Amygdala (tissue), 56 donors: ENCODE measurements around the gene SLC44A1.

Source experiments
- DNase-seq, 56 donors: peaks; one replicate each; lab custom pipeline; 2025; lab: John Stamatoyannopoulos, UW

SLC44A1 gene

GRCh38 chr9:105330201-105330600 lies 85.8 kb downstream of the SLC44A1 start:
- DNase-seq = no peak

DNA sequence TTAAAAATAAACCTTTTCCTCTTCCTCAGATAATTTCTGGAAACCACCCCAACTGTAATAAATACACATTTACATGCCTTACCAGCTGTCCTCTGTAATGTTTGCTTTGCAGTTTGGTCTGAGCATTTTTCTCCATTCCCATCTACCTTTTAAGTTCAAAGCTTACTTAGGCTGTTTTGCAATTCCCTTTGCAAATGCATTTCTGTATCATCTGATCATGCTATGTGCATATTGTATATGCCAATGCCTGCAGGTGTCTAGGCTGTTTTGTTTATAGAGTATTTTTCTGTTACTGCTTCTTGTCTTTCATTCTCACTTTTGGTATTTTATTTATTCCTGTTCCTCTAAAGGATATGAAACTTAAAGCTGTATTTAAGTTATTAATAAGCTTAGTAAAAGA lies 86.3 kb downstream of the SLC44A1 start:
- DNase-seq = no peak

DNA sequence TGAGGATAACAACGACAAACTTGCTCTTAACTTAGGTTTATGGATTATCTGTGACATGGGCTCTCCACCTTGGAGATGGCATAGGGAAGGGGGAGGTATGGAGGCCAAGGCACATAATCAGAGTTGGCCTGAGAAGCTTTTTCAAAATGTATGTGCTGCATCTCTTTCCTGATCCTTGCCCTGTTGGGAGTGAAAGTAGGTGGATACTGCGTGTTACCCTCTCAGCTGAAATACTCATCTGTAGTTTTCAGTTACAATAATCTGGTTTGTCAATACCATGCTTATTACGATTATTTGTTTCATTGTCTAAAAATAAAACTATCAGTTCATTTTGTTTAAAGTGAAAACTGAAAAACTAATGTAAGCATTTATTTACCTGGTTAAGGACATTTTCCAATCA lies 86.7 kb downstream of the SLC44A1 start:
- DNase-seq = no peak

DNA sequence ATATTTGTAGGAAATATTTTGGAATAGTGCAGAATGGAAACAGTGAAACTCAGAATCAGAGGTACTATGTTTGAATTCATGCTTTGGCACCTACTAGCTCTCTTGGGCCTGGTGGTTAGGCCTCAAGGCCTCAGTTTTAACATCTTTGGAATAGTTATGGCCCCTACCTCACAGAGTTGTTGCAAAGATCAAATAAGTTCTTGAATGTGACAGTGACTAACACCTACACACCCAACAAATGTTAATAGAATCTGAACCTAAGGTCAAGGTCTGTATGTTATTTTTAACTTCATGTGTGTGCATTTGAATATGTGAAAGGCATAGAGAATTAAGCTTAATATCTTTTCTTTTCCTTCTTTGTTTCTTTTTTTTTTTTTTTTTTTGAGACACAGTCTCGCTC lies 87.3 kb downstream of the SLC44A1 start:
- DNase-seq = no peak

DNA sequence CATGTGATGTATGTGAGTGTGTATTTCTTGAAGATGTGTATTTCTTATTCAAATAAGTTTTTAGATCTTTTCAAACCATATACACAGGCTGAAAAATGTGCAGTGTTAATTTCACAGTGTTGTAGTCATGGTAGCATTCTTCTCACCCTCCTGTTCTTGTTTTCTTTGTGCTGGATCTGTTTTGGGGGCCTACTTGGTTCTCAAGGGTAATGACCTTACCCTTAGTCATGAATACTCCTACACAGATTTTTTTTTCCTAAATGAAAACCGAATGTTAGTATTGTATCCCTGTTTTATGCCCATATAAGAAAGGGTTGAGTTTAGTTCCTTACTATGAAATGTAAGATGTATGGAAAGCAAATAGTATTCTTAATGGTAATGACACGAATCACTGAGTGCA lies 88.0 kb downstream of the SLC44A1 start:
- DNase-seq = no peak

DNA sequence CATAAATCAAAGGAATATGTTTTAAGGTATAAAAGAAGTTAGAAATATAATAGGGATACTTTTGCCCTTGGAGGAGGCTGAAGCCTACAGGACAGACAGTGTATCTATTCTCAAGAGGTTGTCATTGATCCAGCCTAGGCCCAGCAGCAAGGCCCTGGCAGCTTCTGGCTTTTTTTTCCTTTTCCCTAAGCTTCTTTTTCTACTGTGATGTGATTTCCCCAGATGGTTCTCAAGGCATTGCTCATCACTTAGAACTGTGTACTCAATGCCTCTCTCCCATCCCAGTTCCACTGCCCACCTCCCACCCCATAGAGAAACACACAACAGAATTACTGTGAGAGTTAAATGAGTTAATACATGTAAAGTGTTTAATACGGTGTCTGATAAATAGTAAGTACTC lies 88.6 kb downstream of the SLC44A1 start:
- DNase-seq = no peak

DNA sequence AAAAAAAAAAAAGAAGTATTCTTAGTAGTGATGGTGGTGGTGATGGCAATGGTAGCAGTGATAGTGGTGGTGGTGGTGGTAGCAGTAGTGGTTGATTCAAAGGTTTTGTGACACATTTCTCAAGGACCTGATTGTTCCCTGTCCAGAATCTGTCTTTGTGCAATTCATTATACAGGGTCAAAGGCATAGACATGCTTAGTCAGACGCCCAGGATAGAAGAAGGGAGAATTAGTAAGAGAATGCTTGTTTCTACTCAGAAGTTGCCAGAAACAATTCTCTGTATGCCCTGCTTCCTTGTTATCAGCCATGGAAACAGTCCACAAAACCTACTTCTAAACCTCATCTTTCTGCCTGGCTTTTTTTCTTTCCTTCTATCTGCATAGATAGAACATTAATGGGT lies 89.4 kb downstream of the SLC44A1 start:
- no peak for DNase-seq

DNA sequence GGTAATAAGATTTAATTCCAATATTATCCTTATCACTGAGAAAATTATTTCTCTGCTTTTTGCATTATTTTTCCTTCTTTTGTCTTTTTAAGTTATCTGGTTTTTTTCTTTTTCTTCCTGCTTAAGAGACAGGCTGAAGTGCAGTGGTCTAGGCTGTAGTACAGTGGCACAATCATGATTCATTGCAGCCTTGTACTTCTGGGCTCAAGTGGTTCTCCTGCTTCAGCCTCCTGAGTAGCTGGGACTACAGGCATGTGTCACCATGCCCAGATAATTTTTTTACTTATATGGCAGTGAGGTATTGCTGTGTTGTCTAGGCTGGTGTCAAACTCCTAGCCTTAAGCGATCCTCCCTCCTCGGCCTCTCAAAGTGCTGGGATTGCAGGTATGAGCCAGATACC lies 93.9 kb downstream of the SLC44A1 start:
- DNase-seq = no peak

- DNase-seq = no peak
These were observed 95.4 kb downstream of the SLC44A1 start for GRCh38 chr9:105339849-105340248.

DNA sequence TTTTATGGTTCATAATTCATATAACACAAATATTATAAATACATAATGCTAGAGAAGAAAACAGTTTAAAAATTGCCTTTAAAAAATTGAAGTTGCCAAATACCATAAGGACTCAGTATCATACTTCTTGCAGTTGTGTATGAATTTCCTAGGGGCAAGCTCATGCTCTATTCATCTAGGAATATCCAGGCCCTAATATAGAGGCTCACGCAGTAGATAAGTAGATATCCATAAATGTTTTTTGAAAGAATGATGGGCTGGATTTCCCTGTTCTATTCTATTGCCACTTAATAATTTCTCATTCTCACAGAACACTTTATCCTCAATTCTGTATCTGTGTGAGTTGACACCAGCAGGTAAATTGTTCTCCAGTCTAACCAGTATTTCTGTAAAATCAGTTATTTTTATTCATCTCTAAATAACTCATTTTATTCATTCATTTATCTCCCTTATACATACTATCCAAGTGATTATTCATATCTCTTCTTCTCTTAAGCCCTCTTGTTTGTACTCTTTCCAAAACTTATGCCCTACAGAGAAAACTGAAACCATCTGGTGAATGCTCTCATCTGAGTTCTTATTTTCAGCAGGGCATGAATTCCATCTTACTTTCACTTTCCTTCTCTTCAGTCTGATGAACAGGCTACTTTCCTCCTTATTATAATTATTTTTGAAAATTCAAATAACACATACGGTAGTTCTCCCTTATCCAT lies 97.1 kb downstream of the SLC44A1 start:
- no peak for DNase-seq

GRCh38 chr9:105342147-105342505 lies 97.7 kb downstream of the SLC44A1 start:
- no peak for DNase-seq

GRCh38 chr9:105344283-105344682 lies 99.8 kb downstream of the SLC44A1 start:
- no peak for DNase-seq

DNA sequence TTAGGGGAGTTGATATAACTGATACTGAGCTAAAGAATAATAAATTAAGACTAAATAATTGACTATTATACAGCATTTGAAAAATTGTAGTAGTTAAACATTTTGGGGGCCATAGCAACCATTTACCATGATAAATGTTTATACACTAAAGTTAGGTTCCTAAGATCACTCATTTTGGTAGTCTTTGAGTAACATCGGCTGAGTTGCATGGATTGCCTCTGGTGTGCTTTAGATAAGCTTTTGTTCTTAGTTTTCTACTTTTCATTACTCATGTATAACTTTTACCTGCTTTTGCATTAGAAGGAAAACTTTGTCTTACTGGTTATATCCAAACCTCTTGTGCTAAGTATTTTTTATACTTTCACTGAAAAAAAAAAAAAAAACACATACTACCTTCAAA lies 101.2 kb downstream of the SLC44A1 start:
- DNase-seq = no peak

- no peak for DNase-seq
These were observed 101.8 kb downstream of the SLC44A1 start for GRCh38 chr9:105346273-105346672.

GRCh38 chr9:105354448-105354847 lies 110.0 kb downstream of the SLC44A1 start:
- no peak for DNase-seq

DNA sequence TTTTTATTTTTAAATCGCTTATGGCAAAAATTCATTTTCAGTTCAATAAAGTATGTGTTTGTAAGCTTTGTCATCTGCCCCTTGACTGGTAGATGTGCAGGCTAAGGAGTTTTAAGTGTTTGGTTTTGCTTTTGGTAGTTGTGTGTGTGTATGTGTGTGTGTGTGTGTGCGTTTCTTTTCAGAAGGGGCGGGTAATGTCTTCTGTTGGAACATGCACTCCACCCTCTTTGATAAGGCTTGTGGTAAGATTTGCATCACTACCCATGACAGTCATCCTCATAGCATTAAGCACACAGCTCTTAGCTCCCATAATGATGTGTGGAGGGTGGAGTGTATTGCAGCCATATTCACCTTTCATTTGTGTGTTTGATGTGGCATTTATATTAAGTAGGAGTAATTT lies 111.3 kb downstream of the SLC44A1 start:
- DNase-seq = no peak

DNA sequence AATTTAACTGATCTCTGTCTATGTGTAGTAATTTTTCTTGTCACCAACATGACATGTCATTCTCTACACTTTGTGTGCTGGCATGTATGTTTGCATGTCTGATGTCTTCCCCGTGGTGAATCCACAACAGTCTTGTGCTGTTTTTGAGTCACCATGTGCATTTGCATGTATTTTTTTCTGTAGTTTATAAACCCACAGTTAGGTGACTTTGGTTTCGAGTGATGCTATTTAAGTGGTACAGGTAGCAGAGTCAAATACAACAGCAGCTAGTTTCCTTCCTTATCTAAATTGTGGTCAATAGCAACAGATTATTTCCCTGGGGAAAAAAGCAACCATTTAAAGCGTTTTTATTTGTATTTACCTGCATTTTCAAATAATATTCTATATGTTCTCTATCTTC lies 113.5 kb downstream of the SLC44A1 start:
- no peak for DNase-seq

- DNase-seq = no peak
These were observed 115.4 kb downstream of the SLC44A1 start for GRCh38 chr9:105359892-105360291.

GRCh38 chr9:105360344-105360743 lies 115.9 kb downstream of the SLC44A1 start:
- DNase-seq = no peak

DNA sequence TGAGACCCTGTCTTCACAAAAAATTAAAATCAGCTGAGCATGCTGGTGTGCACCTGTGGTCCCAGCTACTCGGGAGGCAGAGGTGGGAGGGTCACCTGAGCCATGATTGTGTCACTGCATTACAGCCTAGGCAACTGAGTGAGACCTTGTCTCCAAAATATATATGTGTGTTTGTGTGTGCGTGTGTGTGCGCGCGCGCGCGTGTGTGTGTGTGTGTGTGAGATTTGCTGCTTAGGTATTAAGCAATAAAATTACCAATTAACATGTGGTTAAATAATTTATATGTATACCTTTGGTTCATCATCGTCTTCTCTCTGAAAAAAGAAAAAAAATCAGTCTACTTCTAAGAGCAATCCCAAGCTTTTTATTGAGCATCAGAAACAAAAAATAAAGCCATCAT lies 117.4 kb downstream of the SLC44A1 start:
- DNase-seq = no peak

GRCh38 chr9:105362470-105362869 lies 118.0 kb downstream of the SLC44A1 start:
- DNase-seq = no peak

DNA sequence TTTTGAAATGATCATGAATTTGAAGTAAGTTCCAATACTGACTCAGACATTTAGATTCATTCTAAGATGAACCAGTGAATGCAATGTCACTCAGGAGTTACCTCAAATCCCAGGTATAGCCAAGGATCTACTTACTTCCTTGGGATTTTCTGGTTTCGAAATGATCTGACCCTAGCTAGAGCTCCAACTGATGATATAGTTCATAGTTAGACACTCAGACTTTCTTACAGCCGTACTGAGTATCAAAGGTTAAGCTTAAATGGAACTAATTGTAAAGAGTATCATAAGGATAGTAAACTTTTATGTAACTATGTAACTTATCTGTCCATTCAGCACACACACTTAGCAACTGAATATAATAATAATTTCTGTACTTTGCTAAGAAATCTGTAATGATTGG lies 119.4 kb downstream of the SLC44A1 start:
- DNase-seq = no peak

DNA sequence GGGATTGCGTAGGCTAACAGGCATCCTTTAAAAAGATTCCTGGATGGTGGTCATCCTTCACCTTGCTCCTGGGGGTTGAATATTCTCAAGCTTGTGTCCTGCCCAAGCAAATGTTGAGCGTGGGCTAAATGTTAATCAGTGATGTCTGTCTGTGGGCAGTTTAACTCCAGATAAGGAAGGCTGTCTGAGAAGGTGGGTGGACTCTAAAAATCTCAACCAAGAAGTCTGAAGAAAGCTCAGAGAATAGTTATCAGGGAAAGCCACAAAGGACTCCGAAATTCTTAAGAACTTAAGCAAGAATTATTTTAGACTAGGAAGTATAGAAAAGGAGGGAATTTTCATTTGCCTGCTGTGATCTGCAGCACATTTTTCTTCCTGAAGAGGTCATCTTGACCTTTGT lies 125.5 kb downstream of the SLC44A1 start:
- DNase-seq = no peak
